ENCODE results near the gene CCNJL.
"Not testable (repeated sequence)": the region's sequence is repeated elsewhere in the genome, so short reads cannot be mapped to it uniquely, and the experiment has no call there.

The CCNJL gene

DNA sequence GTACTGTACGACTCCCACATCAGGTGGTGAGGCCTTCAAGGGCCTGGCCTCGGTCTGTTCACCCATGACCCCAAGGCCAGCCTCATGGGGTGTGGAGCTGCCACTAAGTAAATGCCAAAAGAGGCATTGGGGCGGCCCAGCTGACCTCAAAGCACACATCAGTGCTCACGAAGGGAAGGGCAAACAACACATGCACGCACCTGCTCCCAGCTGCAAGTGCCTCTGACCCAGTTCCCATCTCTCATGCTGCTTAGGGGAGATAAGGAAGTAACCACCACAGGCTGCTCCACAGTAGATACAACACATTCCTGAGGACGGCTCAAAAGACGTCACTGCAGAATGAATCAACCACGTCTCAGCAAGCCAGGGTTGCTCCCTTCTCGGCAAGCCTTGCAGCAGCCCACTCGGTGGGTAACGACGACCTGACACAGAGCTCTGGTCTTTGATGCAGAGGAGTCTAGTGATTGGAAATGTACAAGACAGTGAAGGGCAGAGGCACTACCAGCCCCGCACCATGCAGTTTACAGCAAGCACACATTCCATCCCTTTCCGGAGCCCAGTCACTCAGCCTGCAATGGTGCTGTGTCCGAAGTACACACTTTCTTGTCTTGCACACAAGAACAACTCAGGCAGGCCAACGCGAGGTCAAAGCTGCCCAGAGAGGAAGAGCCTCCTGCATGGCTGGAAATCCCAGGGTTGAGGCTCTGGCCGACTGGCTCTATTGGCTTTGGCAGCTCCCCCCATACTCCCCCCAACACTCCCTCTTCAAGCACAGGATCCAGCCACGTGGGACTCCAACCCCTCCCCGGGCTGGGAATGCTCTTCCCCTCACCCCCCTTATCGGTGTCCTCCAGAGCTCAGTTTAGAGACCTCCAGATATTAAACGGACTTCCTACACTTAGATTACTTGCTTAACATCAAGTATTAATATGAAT lies 51.2 kb downstream of the CCNJL start:
- DNase-seq (ENCODE audit: low spot score) = peak; percentile 92

DNA sequence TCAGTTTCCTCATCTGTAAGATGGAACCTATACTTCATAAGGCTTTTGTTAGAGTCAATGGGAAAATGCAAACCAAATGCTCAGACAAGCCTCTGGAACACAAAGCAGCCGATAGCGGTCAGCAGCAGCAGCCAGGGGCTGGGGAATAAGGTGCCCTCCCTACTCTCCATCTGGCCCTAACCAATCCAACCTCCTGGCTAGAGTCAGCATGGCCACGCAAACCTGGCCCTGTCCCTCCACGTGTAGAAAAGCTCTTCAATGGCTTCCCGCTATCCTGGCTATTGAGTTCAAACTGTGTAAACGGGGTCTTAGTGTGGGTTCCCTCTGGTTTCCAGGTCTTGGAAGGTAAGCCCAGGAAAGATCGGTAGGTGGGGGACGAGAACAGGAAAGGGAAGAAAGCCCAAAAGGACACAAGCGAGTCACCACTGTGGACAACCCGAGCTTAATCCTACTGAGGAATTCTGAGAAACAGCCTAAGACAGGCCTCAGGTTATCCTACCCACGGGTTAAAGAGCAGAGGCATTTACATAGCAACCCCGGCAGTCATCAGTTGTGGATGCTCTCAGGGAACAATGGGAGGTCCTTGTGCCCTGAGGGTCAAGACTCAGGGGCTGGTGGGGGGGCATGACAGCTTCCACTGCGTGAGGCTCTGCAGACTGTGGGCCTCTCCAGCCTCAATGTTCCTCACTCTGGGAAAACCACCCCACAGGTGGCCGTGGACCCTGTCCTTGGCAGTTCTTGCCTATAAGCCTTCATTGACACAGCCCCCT lies 52.2 kb downstream of the CCNJL start:
- DNase-seq (ENCODE audit: low spot score) = no peak

DNA sequence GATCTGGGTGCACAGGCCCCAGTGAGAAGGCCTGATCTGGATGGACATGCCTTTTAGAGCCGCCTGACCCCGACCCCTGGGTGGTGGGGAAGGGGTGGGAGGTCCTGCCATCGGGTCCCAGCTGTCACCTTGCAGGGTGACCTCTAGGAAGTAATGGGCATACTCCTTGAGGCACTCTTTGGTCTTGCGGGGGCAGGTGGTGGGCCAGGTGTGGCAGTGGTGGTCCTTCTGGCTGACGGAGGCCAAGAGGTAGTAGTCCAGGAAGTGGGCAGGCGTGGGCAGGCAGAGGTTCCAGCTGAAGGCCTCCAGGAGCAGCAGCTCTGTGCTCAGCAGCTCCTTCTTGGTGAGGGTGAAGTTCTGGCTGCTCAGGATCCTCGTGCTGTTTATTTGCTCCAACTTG lies 53.0 kb downstream of the CCNJL start:
- no peak for DNase-seq (ENCODE audit: low spot score)

DNA sequence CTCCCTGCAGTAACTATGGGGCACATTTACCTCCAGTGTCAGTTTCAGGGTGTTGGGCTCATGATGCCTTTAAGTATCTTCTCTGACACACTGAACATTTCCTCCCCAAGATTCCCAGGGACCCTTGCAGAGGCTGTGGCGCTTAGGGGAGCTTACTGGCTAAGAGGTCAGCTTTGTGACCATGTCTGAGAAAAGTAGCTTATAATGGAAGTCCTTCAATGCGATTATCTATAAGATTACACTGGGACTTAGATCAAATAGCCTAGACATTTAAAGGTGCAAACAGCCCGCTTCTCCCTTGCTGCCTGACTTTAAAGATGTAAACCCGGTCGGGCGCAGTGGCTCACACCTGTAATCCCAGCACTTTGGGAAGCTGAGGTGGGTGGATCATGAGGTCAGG lies 57.7 kb downstream of the CCNJL start:
- no peak for DNase-seq (ENCODE audit: low spot score)

DNA sequence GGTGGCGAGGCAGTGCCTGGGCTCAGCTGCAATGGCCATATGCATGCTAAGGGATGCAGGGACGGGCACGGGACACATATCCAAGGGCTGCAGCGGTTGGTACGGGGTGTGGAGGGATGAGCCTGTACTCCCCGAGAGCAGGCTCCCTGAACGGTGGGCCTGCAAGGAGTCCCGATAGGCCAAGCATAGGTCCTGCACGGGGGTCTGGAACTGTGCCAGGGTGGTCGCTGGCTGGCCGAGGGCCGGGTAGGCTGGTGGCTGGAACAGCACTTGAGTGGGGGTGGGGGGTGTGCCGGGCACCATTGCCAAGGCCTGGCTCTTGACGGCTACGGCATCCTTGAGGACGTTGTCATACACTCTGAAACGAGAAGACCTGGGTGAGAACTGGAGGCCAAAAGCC lies 58.9 kb downstream of the CCNJL start:
- DNase-seq (ENCODE audit: low spot score) = no peak

DNA sequence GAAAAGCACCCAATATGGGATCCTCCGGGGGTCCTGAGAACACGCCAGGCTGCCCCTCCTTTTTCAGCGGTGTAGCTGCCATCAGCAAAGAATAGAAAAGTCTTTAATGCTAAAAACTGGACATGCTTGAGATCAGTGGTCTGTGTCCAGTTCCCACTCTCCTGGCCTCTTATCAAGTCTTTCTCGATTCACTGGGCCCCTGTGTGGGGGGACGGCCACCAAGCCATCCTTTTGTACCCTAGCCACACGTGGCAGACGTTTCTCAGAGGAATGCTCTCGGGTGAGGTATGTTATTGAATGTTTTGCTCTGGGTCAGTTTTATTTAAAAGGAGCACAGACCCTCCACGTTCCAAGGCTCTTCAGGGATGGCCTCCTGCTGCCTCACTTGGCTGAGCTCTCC lies 59.4 kb downstream of the CCNJL start:
- no peak for DNase-seq (ENCODE audit: low spot score)

DNA sequence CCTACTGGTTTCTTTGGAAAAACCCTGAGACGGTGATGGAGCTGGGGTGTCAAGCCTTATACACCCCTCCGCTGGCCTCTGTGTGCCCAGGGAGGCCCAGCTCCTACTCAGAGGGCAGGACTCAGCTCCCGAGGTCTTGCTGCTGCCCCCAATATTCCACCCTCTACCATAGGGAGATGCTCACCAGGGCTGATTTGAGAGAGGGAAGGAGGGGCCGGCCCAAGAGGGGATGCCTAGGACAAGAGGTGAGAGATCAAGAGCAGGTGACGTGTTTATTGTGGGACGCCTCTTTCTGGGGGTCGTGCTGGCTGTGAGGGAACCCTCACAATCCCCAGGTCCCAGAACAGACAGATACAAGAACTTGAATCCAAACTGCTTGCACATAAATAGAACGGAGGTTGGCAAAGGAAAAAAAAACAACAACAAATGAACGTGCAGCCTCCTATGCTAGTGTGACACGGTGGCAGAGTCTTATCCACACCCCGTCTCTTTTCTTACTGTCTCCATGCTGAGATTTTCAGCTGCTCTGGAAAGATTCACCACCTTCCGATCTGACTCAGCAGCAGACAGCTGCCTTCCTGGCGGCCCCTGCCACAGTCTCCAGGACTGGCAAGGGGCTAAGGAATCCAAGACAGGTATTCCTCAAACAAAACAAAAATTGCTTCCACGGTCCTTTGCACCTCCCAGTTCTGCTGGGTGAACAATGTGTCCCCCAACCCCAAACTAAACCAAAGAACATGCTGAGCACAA lies 60.8 kb downstream of the CCNJL start:
- DNase-seq (ENCODE audit: low spot score) = no peak

DNA sequence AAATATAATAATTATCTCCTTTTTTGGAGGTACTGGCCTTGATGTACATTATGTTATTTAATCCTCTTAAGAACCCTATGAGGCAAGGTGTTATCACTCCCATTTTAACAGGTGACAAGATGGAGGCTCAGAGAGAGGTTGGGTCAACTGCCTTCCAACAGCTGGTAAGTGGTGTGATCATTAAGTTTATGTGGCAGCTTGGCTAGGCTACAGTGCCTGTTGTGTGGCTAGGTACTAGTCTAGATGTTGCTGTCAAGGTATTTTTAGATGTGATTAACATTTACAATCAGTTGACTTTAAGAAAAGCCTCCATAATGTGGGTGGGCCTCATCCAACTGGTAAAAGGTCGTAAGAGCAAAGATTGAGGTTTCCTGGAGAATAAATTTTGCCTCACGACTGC lies 61.5 kb downstream of the CCNJL start:
- DNase-seq (ENCODE audit: low spot score) = no peak

DNA sequence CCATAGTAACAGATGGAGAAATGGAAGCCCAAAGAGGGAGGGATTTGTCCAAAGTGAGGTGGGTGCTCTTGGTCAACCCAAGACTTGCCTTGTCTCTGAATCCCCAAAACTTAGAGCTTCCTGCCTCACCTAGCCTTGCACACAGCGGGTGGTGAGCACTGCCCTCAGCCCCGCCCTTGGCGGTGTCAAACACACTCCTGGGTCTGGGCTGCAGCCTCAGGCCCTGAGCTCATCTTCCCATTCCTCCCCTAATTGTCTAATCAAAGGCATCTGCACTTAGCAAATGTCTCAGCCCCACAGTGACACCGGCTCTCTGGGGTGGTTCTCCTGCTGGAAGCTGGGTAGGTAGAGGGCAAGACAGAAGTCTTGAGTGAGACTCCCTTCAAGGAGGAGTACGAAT lies 62.1 kb downstream of the CCNJL start:
- DNase-seq (ENCODE audit: low spot score) = no peak

DNA sequence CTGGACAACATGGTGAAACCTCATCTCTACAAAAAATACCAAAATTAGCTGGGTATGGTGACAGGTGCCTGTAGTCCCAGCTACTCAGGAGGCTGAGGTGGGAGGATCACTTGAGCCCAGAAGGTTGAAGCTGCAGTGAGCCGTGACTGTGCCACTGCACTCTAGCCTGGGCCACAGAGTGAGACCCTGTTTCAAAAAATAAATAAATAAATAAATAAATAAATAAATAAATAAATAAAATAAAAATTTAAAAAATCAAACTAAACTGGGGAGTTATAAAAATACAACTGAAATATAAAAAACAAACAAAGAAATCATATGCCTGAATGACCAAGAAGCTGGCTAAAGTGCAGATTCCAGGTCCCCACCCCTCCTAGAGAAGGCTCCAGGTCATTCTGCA lies 62.8 kb downstream of the CCNJL start:
- not testable (repeated sequence) for DNase-seq (ENCODE audit: low spot score)

DNA sequence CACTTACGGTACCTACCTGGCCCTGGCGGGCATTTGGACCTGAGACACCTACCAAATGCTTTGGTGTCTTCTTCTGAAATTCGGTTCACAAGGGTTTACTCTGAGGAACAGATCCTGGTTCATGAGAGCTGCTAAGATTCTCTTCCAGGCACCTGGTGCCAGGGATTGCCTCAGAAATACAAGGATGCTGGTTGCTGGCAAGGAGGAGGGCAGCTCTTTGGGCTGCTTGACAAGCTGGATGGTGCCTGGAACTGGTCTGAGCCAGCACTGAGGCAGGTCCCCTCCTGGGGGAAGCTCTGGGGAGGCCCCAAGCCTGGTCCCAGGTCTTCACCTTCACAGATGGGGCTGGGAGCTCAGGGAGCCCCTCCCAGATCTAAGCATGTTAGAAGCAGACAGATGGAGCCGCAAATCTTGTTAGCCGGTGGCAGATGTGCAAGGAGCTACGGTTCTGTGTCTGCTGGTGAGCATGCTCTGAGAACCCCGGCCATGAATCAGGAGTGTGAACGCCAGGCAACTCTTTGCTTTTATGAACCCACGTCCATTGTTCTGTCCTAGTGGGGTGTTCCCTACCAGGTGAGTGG lies 66.8 kb downstream of the CCNJL start:
- no peak for DNase-seq (ENCODE audit: low spot score)

DNA sequence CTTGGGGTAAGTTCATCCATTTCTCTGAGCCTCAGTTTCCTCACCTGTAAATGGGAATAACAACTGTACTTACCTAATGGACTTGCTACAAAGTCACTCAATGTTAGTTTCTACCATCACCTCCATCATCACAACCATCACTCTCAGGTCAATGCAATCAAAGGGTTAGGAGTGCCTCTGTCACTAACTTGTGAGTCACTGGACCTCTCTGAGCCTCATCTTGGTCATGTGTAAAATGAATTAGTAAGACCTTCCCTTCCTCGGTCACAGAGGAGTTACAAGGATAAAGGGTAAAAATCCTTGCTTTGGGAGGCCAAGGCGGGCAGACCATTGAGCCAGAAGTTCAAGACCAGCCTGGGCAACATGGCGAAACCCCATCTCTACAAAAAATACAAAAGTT lies 70.2 kb downstream of the CCNJL start:
- DNase-seq (ENCODE audit: low spot score) = peak; percentile 51

DNA sequence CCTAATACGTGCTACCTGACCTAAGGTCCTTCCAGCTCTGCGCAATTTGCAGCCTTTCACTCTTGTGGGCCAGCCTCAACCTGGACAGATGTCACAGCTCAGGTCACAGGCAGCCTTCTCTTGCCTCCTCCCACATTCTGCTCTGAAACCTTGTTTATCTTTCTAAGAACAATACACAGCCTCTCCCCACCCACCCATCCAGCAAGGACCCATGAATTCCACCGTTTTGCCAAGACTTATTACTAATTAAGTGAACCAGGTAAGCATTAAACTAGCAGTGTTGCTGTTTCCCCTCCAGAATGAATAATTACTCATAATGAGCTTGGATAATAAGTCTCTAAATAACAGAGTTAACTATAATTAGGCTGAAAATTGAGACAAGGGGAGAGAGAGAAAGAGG lies 72.0 kb downstream of the CCNJL start:
- DNase-seq (ENCODE audit: low spot score) = no peak

DNA sequence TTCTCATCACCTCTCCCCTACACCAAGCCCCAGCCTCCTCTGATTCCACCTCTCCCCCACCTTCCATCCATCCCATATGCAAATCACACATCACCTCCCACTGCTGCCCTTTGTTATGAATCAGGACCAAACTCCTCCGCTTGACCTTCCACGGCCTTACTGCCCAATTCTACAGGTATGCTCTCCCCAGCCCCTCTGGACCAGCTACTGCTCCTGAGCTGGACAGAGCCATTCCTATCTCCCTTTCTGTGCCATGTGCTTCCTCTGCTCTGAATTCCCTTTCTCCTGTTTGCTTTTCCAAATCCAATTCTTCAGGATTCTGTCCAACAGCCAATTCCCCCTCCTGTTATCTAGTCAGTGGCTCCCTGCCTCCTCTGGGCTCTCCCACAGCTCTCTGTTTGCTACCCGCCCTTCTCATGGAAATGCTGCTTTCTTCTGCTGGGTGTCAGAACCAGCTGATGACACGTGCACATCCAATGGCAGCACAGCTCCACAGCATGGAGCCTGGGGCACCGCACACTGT lies 74.7 kb downstream of the CCNJL start:
- no peak for DNase-seq (ENCODE audit: low spot score)

DNA sequence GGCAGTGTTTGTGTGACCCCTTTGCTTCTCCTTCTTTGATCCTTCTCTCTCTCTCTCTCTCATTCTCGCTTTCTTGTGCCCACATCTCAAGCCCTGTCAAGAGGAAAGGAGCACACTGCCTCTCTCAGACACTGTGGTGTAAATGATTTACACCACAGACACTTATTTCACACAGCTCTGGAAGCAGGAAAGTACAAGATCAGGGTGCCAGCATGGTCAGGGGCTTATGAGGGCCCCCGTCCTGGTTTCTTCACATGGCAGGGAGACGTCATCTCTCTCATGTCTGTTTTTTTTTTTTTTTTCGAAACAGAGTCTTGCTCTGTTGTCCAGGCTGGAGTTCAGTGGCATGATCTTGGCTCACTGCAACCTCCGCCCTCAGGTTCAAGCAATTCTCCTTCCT lies 76.6 kb downstream of the CCNJL start:
- DNase-seq (ENCODE audit: low spot score) = no peak

DNA sequence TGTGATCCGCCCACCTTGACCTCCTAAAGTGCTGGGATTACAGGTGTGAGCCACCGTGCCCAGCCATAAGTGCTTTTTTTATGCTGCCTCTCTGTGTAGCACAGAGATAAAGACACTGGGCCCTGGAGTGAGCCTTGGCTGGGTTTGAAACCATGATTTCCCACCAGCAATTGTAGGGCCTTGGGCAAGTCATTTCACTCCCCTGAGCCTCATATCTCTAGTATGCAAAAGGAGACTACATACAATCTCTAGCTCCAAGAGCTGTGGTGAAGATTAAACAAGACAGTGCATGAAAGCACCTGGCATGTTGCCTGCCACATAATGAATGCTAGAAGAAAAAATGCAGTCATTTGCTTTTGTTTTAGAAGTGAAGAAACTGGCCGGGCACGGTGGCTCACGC lies 79.1 kb downstream of the CCNJL start:
- DNase-seq (ENCODE audit: low spot score) = peak; percentile 36

DNA sequence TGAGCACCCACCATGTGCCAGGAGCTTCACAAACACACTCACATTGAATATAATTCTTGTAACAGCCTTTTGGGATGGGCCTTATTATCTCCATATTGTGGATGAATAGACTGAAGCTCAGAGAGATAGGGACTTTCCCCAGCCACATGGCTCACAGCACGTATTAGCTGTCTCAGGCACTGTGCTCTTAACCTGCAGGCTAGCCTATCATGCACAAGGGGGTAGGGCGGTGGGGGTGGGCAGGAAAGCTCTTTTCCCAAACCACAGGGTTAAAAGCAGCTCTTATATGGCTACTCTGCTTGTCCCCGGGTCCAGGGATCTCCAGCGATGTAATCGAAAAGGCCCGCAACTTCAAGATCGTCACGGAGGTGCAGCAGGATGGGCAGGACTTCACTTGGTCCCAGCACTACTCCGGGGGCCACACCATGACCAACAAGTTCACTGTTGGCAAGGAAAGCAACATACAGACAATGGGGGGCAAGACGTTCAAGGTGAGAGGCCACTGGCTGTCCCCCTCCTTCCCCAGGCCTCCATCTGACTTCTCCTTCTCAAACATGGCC lies 80.5 kb downstream of the CCNJL start:
- DNase-seq (ENCODE audit: low spot score) = peak; percentile 55

DNA sequence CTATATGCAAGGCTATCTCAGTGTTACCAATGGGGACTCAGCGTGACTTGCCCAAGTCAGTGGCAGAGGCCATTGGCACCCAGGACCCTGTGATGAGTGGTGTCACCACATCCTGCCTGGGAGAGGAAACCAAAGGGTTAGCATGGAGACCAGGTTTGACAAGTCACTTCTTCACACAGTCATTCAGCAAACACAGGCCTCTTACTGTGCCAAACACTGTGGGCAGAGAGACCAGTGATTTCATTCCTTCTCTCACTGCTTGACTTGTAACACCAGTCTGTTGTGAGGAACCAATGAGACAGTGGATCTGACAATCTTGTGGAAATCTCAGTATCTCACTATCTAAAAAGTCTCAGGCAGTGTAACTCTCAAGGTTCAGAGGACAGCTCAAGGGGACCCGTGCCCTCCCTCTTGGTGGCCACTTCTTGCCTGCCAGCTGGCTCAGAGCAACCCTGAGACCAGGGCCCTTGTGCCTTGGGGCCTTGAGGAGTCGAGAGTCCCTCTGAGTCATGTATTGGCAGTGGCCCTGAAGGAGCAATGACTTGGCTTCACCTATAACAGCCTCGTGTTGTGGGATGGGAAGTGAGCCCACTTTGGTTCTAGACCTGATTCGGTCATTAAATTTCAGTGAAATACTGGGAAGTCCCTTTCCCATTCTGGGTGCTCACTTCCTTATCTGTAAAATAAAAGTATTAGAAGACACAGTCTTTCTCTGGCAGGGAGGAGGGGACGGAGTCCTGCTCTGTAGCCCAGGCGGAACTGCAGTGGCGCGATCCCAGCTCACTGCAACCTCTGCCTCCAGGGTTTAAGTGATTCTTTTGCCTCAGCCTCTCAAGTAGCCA lies 81.5 kb downstream of the CCNJL start:
- peak; percentile 90 for DNase-seq (ENCODE audit: low spot score)

DNA sequence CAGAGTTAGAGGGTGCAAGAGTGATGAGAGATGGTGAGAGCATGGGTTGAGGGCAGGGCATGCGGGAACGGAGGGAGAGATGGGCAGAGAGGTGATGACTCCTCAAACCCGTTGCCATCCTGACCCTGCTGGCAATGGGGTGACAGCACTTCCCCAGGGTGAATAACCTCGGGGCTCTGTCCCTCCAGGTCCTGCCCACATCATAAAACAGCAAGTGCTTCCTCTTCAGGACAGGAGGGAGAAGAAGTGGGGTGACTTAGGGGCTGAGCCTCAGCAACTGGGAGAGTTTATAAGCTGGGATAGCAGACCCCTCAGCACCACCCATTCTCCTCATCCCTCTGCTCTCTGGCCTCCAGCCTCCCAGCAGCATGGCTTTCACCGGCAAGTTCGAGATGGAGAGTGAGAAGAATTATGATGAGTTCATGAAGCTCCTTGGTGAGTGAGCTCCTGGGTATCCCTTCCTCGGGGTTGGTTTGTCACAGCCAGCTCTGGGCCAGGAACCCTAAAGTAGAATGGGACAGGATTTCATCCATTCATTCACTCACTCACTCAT lies 83.1 kb downstream of the CCNJL start, which contains the start of gene FABP6:
Gene FABP6, plus strand, starts transcription at position 317 of the 553 bp plus-strand sequence. Its CDS starts 52 bp downstream, at position 369.
- DNase-seq (ENCODE audit: low spot score) = no peak

DNA sequence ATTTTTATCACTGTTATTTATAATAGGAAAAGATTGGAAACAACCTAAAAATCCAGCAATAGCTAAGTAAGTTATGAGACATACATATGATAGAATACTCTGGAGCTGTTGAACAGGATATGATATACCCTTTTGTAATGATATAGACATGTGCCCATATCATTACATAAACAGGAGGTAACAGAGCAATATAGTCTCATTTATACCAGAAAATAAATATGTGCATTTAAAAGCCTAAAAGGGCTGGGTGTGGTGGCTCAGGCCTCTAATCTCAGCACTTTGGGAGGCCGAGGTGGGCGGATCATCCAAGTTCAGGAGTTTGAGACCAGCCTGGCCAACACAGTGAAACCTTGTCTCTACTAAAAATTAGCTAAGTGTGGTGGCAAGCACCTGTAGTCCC lies 85.4 kb downstream of the CCNJL start:
- DNase-seq (ENCODE audit: low spot score) = no peak

Data from kidney tubule cell (primary cell).